NCI-H1105 treated with DMSO at 0.1 percent for 48 hours (cell line): ENCODE data around the gene JADE2.
"Not testable (repeated sequence)": the region's sequence is repeated elsewhere in the genome, so short reads cannot be mapped to it uniquely, and the experiment has no call there.

Source experiments
- DNase-seq: peaks from one replicate; lab custom pipeline; 2025; lab: John Stamatoyannopoulos, UW

Gene JADE2

DNA sequence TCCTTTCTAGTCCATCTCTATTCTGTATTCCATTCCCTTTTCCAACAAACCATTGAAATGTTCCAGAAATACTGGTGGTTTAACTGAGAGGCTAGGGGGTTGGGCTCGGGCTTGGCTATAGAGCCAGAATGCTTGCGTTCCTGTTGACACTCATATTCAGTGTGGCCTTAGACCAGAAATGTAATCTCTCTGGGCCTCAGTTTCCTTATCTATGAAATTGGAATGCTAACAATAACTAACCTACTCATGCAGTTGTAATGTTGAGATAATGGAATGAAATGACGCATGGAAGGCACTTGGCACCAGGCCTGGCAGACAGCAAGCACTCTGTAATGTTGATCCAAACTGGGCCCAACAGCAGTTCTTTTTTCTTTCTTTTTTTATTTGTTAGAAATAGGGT is 26.8 kb downstream of the JADE2 start:
- DNase-seq = no peak

DNA sequence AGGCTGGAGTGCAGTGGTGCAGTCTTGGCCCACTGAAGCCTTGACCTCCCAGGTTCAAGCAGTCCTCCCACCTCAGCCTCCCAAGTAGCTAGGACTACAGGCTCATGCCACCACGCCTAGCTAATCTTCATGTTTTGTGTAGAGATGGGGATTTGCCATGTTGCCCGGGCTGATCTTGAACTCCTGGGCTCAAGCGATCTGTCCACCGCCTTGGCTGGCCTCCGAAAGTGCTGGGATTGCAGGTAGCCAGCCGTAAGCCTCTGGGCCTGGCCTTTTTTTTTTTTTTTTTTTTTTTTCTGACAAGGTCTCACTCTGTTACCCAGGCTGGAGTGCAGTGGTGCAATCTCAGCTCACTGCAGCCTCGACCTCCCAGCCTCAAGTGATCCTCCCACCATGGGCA is 27.2 kb downstream of the JADE2 start:
- not testable (repeated sequence) for DNase-seq

DNA sequence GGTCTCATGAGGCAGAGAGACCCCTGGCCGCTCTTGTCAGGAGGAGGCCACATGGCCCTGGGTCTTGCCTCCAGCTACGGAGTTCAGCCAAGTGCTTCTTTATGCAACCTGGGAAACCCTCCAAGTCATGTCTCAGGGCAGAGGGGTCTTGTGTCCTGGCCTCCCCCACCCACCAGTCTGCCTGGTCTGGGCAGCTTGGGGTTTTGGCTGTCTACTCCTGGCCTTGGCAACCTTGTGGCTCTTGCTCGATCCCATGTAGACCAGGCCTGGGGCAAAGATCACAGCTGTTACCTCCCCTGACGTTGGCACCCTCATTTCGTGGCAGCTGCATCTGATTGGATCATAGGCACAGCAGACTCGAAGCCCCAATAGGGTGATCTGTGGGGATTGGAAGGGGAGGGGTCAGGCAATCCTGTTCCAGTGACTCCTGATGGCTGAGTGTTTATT is 28.4 kb downstream of the JADE2 start:
- DNase-seq = no peak

DNA sequence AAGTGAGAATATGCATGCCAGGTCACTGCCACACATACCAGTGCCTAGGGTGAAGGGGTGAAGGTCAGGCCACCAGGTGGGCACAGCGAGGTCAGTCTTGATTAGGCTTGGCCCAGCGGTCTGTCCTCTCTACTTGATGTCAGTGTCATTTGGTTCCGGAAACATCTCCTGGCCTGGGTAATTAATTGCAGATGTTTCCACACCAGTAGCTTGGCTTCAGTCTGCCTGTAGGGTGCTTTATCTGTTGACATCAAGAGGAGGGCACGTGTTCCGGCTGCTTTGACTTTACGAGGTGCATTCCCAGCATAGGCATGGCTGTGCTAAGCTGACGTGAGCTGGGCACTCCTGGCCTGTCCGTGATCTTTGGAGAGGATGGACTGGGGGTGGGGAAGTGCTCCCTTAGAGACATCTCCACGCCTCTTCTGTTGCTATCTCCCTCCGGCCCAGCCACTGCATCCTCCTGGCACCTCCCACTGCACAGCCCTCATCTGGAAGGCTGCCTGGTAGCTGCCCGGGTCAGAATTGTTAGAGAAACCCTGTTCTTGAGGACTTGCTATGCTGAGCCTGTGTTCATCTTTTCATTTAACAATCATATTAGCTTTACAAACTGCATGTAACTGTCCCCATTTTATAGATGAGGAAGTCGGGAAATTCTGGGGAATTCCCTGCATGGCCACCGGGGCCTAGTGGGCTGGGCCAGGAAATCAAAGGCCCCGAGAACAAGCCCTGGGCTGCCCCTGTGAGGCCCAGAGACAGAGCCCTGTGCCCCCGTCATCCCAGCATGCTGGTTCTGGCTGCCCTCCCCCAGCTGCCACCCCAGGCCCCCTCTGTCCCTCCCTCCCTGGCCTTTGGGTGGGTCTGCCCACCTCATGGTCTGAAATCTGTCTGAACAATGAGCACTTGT is 29.1 kb downstream of the JADE2 start:
- DNase-seq = no peak

DNA sequence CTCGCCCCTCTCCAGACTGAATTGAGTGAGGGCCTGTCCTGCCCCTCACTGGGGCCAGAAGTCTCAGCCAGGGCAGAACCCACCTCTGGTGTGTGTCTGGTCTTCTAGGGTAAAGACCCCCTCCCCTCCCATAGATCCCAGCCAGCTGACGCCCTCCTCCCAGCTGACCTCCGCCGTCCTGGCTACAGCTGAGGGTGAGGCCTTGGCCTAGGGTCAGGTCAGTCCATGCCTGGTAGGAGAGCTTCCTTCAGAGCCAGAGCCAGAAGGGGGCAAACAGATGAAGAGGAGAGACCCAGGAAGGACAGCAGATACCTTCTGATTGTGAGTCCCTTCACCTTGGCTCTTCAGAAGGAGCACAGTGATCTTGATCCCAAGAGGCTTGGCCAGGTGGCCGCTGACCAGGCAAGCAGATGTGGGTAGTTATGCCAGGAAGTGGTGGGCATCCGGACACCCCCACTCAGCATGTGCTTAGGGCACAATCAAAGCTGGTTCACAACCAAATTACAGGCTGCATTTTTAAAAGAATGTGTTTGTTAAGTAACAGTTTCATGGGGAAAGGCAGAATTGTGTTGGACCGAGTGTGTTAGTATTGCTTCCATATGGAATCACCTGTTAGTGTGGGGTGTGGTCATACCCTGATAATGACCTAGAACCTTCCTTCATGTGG is 29.9 kb downstream of the JADE2 start:
- no peak for DNase-seq

DNA sequence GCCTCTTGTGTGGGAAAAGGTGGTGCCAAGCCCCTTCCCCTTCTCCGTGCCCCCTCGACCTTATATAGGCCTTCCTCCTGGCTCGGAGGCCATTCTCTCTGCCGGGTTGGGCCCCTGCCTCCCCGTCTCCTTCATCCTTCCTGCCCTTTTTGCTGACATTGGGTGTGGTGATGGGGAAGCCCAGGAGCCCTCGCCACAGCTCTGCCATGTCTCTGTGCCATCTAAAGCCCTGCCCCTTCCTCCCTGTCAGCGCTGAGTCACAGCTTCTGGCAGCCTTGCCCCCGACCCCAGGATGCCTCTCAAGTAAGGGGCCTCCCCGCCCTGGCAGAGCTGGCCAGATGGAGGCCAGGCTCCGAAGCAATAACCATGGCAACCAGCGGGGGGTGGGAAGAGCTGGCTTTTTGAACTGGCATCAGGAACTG is 30.4 kb downstream of the JADE2 start:
- no peak for DNase-seq

DNA sequence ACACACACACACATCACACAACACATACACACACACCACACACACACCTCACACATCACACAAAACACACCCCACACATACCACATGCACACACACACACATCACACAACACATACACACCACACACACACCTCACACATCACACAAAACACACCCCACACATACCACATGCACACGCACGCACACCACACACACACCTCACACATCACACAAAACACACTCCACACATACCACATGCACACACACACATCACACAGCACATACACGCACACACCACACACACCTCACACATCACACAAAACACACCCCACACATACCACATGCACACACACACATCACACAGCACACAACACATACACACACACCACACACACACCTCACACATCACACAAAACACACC is 31.1 kb downstream of the JADE2 start:
- not testable (repeated sequence) for DNase-seq

DNA sequence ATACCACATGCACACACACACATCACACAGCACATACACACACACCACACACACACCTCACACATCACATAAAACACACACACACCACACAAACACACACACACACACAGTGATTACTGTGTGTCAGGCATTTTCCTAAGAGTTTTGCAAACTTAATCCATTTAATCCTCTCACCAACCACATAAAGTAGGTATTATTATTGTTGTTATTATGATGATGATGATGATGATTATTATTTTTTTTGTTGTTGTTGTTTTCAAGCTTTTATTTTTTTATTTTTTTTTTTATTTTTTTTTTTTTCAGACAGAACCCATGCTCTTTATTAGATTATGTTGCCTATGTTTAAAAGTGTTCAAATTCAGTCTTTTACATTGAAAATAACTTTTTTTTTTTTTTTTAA is 31.5 kb downstream of the JADE2 start:
- DNase-seq = no peak

DNA sequence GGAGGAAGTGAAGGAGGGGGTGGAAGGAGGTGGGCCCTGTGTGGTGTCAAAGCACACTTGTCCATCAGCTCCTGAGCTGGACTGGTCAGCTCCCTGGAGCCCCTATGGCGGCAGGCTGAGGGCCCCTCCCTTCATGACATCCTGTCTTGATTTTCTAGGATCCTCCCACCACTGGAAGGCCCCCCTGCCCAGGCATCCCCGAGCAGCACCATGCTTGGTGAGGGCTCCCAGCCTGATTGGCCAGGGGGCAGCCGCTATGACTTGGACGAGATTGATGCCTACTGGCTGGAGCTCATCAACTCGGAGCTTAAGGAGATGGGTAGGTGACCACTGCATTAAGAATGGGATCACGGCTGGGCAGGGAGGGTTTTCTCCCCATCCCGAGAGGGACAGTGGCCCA is 34.2 kb downstream of the JADE2 start:
- DNase-seq = no peak

DNA sequence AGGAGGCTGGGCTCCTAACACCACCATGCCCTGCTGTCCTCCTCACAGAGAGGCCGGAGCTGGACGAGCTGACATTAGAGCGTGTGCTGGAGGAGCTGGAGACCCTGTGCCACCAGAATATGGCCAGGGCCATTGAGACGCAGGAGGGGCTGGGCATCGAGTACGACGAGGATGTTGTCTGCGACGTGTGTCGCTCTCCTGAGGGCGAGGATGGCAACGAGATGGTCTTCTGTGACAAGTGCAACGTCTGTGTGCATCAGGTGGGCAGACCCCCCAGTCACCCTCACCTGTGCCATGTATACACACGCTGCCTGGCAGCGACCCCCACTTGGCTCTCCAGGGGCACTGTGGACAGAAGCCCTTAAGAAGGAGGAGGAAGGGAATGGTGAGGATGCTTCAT is 35.2 kb downstream of the JADE2 start:
- DNase-seq = no peak

DNA sequence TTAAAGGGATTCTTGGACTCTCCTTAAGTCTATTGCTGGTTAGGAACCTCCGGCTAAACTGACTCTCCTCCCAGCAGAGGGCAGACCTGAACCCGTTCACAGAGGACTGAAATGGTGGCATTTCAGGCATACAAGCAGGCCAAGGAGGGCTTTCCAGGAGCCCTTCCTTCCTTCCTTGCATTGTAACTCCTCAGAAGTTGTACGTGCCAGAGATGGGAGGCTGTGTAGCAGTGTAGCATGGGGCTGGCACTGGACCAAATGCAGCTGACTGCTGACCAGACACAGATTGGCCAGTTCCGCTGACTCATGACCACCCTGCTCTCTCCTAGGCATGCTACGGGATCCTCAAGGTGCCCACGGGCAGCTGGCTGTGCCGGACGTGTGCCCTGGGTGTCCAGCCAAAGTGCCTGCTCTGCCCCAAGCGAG is 36.4 kb downstream of the JADE2 start:
- no peak for DNase-seq

DNA sequence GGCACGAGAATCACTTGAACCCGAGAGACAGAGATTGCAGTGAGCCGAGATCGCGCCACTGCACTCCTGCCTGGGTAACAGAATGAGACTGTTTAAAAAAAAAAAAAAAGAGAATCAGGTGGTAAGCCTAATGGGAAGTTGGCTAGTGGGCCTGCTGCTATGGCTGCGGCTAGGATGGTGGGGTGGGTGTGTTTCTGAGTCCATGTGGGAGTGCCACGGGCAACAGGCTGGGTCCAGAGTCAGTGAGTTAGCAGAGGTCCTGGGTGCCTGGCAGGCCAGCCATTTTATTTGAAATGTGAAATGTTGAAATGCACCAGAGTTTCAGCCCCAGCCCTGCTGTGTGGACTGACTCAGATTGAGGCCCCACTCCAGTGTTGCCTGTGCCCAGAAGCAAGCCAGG is 37.8 kb downstream of the JADE2 start:
- no peak for DNase-seq

DNA sequence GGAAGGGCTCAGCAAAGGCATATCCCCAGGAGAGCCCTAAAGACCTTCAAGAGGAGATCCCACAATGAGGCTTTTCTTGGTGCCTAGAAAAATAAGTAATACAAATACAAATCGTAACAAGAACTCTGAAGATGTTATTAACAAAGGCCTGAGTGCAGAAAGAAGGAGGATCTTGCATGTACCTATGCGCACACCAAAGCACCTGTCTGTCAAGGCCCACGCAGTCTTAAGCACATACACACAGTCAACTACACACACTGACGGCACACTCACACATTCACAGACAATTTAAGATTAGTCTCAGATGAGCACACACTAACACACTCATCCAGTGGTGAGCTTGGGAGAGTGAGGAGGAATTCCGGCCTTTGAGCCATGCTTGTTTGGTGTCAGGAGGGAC is 38.5 kb downstream of the JADE2 start:
- DNase-seq = no peak

DNA sequence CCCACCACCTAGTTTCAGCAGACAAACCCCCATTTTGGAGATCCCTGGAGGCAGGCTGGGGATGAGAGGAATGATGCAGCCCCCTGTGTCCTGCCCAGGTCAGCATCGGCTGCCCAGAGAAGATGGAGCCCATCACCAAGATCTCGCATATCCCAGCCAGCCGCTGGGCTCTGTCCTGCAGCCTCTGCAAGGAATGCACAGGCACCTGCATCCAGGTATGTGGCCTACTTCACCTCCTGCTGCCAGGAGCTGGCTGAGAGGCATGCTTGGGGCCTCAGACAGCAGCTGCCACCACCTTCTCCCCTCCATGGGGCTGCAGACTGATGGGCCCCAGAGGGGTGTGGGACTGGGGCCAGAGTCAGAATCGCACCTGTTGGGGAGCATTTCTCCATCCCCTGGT is 38.9 kb downstream of the JADE2 start:
- no peak for DNase-seq

DNA sequence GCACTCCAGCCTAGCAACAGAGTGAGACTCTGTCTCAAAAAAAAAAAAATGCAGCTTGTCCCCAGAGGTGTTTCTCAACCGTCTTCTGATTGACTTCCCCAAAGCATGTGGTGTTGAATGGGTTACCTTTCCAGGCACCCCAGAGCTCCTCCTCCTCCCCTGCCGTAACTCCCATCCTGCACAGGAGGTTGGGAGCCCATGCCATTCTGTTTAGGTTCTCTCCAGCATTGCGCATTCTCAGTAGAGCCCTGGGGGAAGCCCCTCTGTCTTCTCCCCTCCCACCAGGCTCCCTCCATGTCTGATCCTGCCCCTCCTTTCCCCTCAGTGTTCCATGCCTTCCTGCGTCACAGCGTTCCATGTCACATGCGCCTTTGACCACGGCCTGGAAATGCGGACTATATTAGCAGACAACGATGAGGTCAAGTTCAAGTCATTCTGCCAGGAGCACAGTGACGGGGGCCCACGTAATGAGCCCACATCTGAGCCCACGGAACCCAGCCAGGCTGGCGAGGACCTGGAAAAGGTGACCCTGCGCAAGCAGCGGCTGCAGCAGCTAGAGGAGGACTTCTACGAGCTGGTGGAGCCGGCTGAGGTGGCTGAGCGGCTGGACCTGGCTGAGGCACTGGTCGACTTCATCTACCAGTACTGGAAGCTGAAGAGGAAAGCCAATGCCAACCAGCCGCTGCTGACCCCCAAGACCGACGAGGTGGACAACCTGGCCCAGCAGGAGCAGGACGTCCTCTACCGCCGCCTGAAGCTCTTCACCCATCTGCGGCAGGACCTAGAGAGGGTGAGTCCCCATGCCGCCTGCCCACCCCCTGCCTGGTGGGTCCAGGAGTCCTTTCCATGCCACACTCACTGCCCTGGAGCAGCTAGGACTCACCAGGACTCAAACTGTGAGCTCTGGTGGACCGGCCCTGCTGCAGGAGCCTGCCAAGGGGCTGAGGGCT is 40.6 kb downstream of the JADE2 start:
- DNase-seq = no peak

DNA sequence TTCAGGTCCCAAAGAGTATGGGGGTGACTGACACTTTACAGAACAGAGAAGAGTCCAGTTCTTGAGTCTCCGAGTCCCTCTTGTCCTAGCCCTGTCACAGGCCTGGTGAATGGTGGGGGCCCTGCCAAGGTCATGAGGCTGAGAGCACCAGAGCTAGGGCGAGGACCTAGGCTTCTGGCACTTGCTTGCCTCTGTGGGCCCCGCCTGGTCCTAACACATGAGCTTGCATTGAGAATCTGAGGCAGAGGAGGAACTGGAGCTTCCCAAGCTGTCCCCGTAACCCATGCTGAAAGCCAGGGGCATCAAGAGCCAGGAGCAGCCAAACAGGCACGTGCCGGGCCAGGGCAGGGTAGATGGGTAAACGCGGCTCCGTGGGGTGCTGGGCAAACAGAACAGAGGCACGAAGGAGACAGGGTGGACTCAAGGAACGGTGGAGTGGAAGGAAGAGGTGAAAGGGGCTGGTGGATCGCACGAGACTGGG is 41.3 kb downstream of the JADE2 start:
- DNase-seq = no peak

DNA sequence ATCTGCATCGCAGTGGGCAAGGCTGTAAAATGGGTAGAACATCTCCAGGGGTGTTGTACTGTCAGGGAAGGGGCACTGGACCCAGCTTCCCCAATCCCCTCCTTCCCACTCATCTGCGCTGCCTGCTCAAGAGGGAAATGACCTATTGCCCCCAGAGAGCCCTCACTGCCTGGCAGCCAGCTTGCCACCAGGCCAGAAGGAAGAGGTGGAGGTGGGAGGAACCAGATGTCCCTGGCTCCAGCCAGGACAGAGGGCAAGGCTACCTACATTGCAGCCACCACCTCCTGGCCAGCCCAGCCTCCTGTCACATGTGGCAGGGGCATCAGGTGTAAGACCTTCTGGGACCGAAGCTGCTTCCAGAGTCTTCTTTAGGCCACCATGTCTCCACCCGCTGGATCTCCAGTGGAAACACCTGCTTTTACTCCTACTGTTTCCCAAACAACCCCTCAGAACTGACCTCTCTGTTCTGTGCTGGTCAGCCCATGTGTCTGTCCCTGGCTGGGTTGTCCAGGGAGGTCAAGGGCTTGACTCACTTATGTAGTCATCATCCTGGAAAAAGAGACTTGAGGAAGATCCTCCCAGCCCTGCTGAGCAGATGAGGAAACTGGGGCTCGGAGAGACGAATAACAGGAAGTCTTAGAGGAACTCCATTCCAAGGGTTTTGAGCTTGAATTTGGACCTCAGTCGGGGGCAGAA is 42.3 kb downstream of the JADE2 start:
- DNase-seq = no peak

DNA sequence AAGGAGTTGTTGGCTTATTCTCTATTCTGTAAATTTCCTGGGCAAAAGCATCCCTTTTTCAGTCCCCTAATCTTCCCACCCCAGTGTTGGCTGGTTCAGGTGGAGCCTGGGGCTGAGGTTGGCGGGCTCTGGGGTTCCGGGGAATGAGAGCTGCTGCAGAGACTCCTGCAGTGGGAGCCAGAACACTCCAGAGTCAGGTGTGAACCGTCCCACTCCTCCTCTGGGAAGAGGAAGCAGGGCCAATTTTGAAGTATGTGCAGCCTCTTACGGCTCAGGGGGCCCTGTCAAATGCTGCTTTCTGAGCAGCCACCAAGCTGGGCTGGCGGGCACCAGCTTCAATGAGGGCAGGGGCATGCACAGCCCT is 42.8 kb downstream of the JADE2 start:
- no peak for DNase-seq

DNA sequence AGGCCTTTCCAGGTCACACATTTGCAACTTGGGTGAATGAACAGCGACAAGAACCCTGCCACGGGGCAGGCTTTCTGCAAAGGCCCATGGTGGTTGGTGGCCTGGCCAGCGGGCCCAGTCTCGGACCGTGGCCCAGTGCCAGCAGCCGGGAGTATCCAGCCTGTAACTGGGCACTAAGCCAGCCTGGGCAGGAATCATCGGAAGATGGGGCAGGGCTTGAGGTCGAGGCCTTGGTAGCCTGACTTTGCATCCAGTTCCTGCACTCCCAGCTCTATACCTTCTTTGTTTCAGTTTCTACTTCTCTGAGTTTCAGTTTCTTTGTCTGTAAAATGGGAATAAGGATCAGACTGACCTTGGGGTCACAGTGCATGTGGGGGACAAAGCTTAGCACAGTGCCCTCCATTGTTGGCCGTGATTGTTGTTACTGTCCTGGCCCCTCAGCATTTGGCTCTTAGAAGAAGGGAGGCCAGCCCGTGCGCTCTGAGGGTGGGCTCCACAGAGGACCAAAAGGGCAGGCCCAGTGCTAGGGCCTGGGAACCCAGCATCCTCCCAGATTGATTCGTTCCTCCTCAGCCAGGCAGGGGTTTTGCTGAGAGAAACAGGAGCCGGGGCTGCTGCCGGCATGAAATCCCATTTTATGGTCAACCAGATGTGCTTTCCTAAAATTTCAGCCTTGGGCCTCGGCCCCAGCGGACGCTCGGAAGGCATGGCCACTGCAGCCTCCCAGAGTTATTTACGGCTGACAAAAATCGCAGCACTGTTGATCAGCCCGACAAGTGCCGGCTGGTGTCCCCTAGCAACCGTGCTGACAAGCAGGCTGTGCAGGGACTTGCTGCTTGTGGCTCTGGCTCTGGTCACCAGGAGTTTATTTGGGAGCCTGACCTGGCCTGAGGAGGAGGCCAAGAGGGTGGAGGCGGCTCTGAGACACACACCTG is 43.6 kb downstream of the JADE2 start:
- DNase-seq = no peak

DNA sequence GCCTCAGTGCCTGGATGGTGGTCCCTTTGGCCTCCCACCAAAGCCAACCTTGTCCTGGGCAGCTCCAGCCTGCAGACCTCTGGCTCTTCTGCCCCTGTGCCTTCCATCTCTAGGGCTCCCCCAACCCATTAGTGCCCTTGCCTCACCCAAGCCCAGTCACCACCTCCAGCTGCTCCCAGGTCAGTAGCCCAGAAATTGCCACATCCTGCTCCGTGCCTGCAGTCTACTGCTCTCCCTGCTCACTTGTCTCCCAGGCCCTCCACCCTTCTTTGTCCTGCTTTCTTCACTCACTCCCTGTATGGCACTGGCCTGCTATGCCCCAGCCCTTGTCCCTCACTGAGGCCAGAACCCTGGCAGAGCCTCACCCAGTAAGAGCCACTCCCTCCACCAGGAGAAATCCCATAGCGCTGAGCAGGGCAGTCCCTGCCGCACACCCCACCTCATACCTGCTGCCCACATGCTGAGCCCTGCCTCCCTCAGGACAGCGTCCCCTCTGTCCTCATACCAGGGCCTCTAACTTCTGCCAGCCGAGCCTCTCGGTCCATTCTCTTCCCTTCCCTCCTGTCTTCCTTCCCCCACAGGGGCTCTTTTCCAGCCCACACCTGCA is 44.4 kb downstream of the JADE2 start:
- no peak for DNase-seq
